HepG2 (cell line): ENCODE results near the gene CFAP73. TPM values are rescaled to one million over a fixed set of nuclear protein-coding genes. Genes with fewer than 3 reads are reported as not detected.

Source experiments
- ATAC-seq: fragments of 200-7000 bp; cut with Tn5 transposase; 3 replicates; pipeline ENCODE4 v1.9.1; 2020; ENCODE audit warnings: mild to moderate bottlenecking, moderate library complexity
- BruUV-seq: library from RNA; stranded (reverse); fragments of 400-500 nt; replicated peaks from 2 replicates; lab custom pipeline; 2021; lab: Mats Ljungman, UMichigan
- CTCF ChIA-PET: fragments of 300-600 bp; formaldehyde crosslinking; extraction: SDS; loops from one replicate; lab custom pipeline; 2021; ENCODE audit warnings: low total read pairs, inconsistent platforms, low intra/inter-chr PET ratio; lab: Yijun Ruan, JAX
- POLR2A ChIA-PET: fragments of 350-600 bp; sonication (Branson Sonifier 250); formaldehyde crosslinking; loops from one replicate; lab custom pipeline; 2020; ENCODE audit warnings: antibody characterized with exemption, inconsistent platforms; lab: Yijun Ruan, JAX
- DNase-seq: peaks from one replicate; pipeline ENCODE4 v3.0.0-alpha.2; 2015; ENCODE audit warnings: low spot score
- FAIRE-seq: peaks from 3 replicates; lab custom pipeline; 2011; peaks lifted over from hg19 to GRCh38; lab: Jason Lieb, UNC
- H2AFZ ChIP-seq: one replicate; pipeline ENCODE4 v1.6.1; 2011; ENCODE audit warnings: low read length, inconsistent platforms
- H3K27ac ChIP-seq: fragments of 300-600 bp; 3 replicates; pipeline ENCODE4 v1.8.0; 2011; ENCODE audit warnings: mixed run types, mild to moderate bottlenecking, mixed read lengths, low read length, inconsistent platforms; ENCODE audit not compliant: insufficient read depth; ENCODE audit errors: extremely low read length
- H3K27me3 ChIP-seq, 2 experiments: fragments of 200-600 bp in 1 of 2; 2 replicates in 1 of 2; 3 replicates in 1 of 2; pipeline versions ENCODE4 v1.6.0 to v1.8.0; 2011; ENCODE audit warnings: low read length in 2 of 2, mild to moderate bottlenecking in 2 of 2, moderate library complexity in 2 of 2, inconsistent platforms in 1 of 2; ENCODE audit not compliant: insufficient read depth in 2 of 2, control insufficient read depth in 1 of 2
- H3K36me3 ChIP-seq, 2 experiments: fragments of 200-600 bp in 1 of 2; replicated peaks in 1 of 2; 2 replicates in 1 of 2; 3 replicates in 1 of 2; pipeline versions ENCODE4 v1.5.1 to v1.8.0; 2011; ENCODE audit warnings: low read length in 2 of 2, inconsistent platforms in 1 of 2; ENCODE audit not compliant: insufficient read depth in 2 of 2, control insufficient read depth in 1 of 2
- H3K4me1 ChIP-seq: 2 replicates; pipeline ENCODE4 v1.5.1; 2012; ENCODE audit warnings: low read length, inconsistent platforms; ENCODE audit not compliant: insufficient read depth
- H3K4me2 ChIP-seq: 2 replicates; pipeline ENCODE4 v1.6.0; 2011; ENCODE audit warnings: low read depth, low read length, inconsistent platforms
- H3K4me3 ChIP-seq, 3 experiments: fragments of 200-600 bp in 1 of 3; sonication (generic), shearing (Covaris generic) in 1 of 3; replicated peaks in 1 of 3; 2 replicates each; pipeline ENCODE4 v1.5.1; 2011 to 2016; ENCODE audit warnings: low read length in 3 of 3, inconsistent platforms in 2 of 3, low read depth in 2 of 3, mild to moderate bottlenecking in 2 of 3, control low read depth in 1 of 3, mixed read lengths in 1 of 3; ENCODE audit not compliant: insufficient read depth in 1 of 3
- H3K79me2 ChIP-seq: one replicate; pipeline ENCODE4 v1.6.1; 2011; ENCODE audit warnings: low read length, inconsistent platforms; ENCODE audit not compliant: insufficient read depth
- H3K9ac ChIP-seq: 2 replicates; pipeline ENCODE4 v1.6.0; 2011; ENCODE audit warnings: mild to moderate bottlenecking, low read depth, low read length, inconsistent platforms; ENCODE audit not compliant: insufficient read depth
- H3K9me3 ChIP-seq: 2 replicates; pipeline ENCODE4 v1.5.1; 2012; ENCODE audit warnings: mild to moderate bottlenecking, low read length
- H4K20me1 ChIP-seq: 2 replicates; pipeline ENCODE4 v1.6.0; 2011; ENCODE audit warnings: inconsistent platforms, mild to moderate bottlenecking, low read length, moderate library complexity; ENCODE audit not compliant: insufficient read depth
- CBX5 ChIP-seq: sonication (generic); formaldehyde crosslinking; IDR thresholded peaks from 2 replicates; pipeline ENCODE4 v1.4.0; 2020; ENCODE audit warnings: missing genetic modification reagents, borderline replicate concordance
- CCAR2 ChIP-seq: fragments of 200-400 bp; formaldehyde crosslinking; optimal IDR thresholded peaks from 2 replicates; pipeline ENCODE3; 2018; ENCODE audit warnings: low read depth, mild to moderate bottlenecking, low read length, moderate library complexity
- CHD4 ChIP-seq: fragments of 200-600 bp; sonication (generic); IDR thresholded peaks from 2 replicates; pipeline ENCODE4 v1.7.0; 2017; ENCODE audit warnings: mild to moderate bottlenecking, low read length, borderline replicate concordance
- FOXK2 ChIP-seq: fragments of 450-650 bp; IDR thresholded peaks from 2 replicates; pipeline ENCODE4 v1.6.1; 2016
- GABPA ChIP-seq, 2 experiments: IDR thresholded peaks; 2 replicates each; pipeline ENCODE4 v1.6.1; 2011 to 2016; ENCODE audit warnings: low read depth in 2 of 2, low read length in 1 of 2, missing biosample characterization in 1 of 2, missing genetic modification characterization in 1 of 2
- HES4 ChIP-seq: sonication (generic); formaldehyde crosslinking; IDR thresholded peaks from 2 replicates; pipeline ENCODE4 v1.9.0; 2021; ENCODE audit warnings: mild to moderate bottlenecking, missing genetic modification reagents, borderline replicate concordance
- MED1 ChIP-seq: sonication (generic); formaldehyde crosslinking; IDR thresholded peaks from 2 replicates; pipeline ENCODE4 v1.4.0; 2020; ENCODE audit warnings: missing genetic modification reagents
- MTF2 ChIP-seq: sonication (generic); formaldehyde crosslinking; IDR thresholded peaks from 2 replicates; pipeline ENCODE4 v1.5.0; 2020; ENCODE audit warnings: missing genetic modification reagents, borderline replicate concordance
- PAWR ChIP-seq: sonication (generic); formaldehyde crosslinking; IDR thresholded peaks from 2 replicates; pipeline ENCODE4 v1.4.0; 2020; ENCODE audit warnings: missing genetic modification reagents, mild to moderate bottlenecking, borderline replicate concordance
- PRMT3 ChIP-seq: sonication (generic); formaldehyde crosslinking; IDR thresholded peaks from 2 replicates; pipeline ENCODE4 v1.8.1; 2022; ENCODE audit warnings: low read depth, mild to moderate bottlenecking, moderate library complexity, missing genetic modification reagents, borderline replicate concordance
- ZNF20 ChIP-seq: sonication (generic); formaldehyde crosslinking; IDR thresholded peaks from 2 replicates; pipeline ENCODE4 v1.4.0; 2020; ENCODE audit warnings: mild to moderate bottlenecking, moderate library complexity, missing genetic modification reagents
- ZNF337 ChIP-seq: sonication (generic); formaldehyde crosslinking; IDR thresholded peaks from 2 replicates; pipeline ENCODE4 v1.5.1; 2020; ENCODE audit warnings: missing genetic modification reagents, low read depth, mild to moderate bottlenecking, borderline replicate concordance
- ZNF567 ChIP-seq: sonication (generic); formaldehyde crosslinking; IDR thresholded peaks from 2 replicates; pipeline ENCODE4 v1.8.1; 2023; ENCODE audit warnings: mild to moderate bottlenecking, missing genetic modification reagents, borderline replicate concordance
- ZNF713 ChIP-seq: sonication (generic); formaldehyde crosslinking; IDR thresholded peaks from 2 replicates; pipeline ENCODE4 v1.4.0; 2020; ENCODE audit warnings: mild to moderate bottlenecking, missing genetic modification reagents
- WGBS: methylation state at CpG from one replicate; pipeline ENCODE4 v1.1.6; 2017; ENCODE audit warnings: low lambda C conversion rate; 5-methylcytosine and 5-hydroxymethylcytosine counted together
- in situ Hi-C: cut with HindIII; loops from 2 replicates; pipeline ENCODE4 v1.10.0; 2017; ENCODE audit warnings: low pct_unique_long_range_greater_than_20kb; ENCODE audit not compliant: extremely low pct_ligation_motif_present
- intact Hi-C: fragments of 100-400 bp; cut with micrococcal nuclease; formaldehyde crosslinking; loops from one replicate; pipeline ENCODE4 v1.10.0; 2022; ENCODE audit not compliant: unreplicated experiment
- polyA plus RNA-seq, 8 experiments: library from polyadenylated mRNA; depleted of rRNA in 3 of 8; stranded (reverse) in 7 of 8; unstranded in 1 of 8; fragments of >200 nt; fragmentation: Illumina TruSeq in 4 of 8; extraction: Trizol in 4 of 8; gene quantifications; 2 replicates each; pipeline versions ENCODE4 v1.2.1 to v1.2.3, GENCODE V29; 2011 to 2016; ENCODE audit warnings: low read depth in 4 of 8, missing spikeins in 1 of 8, mixed read lengths in 1 of 8; ENCODE audit not compliant: insufficient read depth in 1 of 8
- total RNA-seq, 5 experiments: library from RNA; depleted of rRNA; stranded (reverse); fragments of >200 nt; fragmentation: Illumina TruSeq; extraction: Trizol; gene quantifications; 2 replicates each; pipeline ENCODE4 v1.2.3, GENCODE V29; 2016; ENCODE audit warnings: low read depth in 1 of 5
- TF ChIP-seq, protein P1 (sequence below): sonication (generic); formaldehyde crosslinking; IDR thresholded peaks from 2 replicates; pipeline ENCODE4 v1.4.0; 2020; ENCODE audit warnings: mild to moderate bottlenecking, missing genetic modification reagents, borderline replicate concordance
- TF ChIP-seq, protein P2 (sequence below): sonication (generic); formaldehyde crosslinking; IDR thresholded peaks from 2 replicates; pipeline ENCODE4 v1.9.0; 2022; ENCODE audit warnings: missing genetic modification reagents, mild to moderate bottlenecking, borderline replicate concordance
- TF ChIP-seq, protein P3 (sequence below): fragments of 450-650 bp; IDR thresholded peaks from 2 replicates; pipeline ENCODE4 v1.6.1; 2016
- TF ChIP-seq, protein P4 (sequence below): sonication (generic); formaldehyde crosslinking; IDR thresholded peaks from 2 replicates; pipeline ENCODE4 v1.4.0; 2020; ENCODE audit warnings: mild to moderate bottlenecking, missing genetic modification reagents

The CFAP73 gene
- total and polyA plus RNA-seq, 2 of the 13 experiments (the other 11 are each of a cell fraction or from before 2014, with no cell fraction given), result not detected

DNA sequence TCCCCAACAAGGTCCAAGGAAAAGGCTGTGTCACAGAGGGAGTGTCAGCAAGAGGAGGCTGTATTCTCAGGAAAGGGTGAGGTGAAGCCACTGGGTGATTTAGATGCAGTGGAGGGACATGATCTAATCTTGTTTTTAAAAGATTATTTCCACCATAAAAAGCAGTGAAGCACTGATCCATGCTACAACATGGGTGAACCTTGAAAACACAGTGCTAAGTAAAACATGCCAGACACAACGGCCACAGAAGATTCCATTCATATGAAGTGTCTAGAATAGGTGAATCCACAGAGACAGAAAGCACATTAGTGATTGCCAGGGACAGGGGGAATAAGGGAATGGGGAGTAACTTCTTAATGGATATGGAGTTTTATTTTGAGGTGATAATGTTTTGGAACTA lies 48.8 kb downstream of the CFAP73 start:
- intact Hi-C loops (loop anchor here (10.0 kb wide), 2 partner anchors 77 to 227 kb away; partner anchors contain the start of gene SDSL), in situ Hi-C loops (loop anchor here (10.0 kb wide), 1 partner anchor 157 kb away; the partner anchor contains the start of gene PLBD2)
- no peak for ATAC-seq
- CTCF ChIA-PET, result no interaction called here
- H3K79me2 ChIP-seq, result no peaks in the 10 kb centered on the region
- FAIRE-seq, result no peak
- no peaks in the 10 kb centered on the region for H3K9me3 ChIP-seq
- H3K4me2 ChIP-seq, result no peak overlapping the region
- DNase-seq, result no peak
- POLR2A ChIA-PET, result no interaction called here
- H3K4me3 ChIP-seq, result no peak overlapping the region
- no peak overlapping the region for H3K27ac ChIP-seq
- no peak overlapping the region for H2AFZ ChIP-seq
- H3K4me1 ChIP-seq, result peaks cover 13% of the 10 kb centered on the region
- BruUV-seq, result no TSS peak
- no peaks in the 10 kb centered on the region for H4K20me1 ChIP-seq
- 19% methylated on average over 1 of the region's 1 CpG for WGBS
- H3K36me3 ChIP-seq, result no peaks in the 10 kb centered on the region
- no peak overlapping the region for H3K9ac ChIP-seq
- H3K27me3 ChIP-seq, result no peaks in the 10 kb centered on the region
- TF ChIP-seq, protein P1, sequence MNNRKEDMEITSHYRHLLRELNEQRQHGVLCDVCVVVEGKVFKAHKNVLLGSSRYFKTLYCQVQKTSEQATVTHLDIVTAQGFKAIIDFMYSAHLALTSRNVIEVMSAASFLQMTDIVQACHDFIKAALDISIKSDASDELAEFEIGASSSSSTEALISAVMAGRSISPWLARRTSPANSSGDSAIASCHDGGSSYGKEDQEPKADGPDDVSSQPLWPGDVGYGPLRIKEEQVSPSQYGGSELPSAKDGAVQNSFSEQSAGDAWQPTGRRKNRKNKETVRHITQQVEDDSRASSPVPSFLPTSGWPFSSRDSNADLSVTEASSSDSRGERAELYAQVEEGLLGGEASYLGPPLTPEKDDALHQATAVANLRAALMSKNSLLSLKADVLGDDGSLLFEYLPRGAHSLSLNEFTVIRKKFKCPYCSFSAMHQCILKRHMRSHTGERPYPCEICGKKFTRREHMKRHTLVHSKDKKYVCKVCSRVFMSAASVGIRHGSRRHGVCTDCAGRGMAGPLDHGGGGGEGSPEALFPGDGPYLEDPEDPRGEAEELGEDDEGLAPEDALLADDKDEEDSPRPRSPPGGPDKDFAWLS, result no peak
- no peak for TF ChIP-seq ZNF337 (CRISPR knock-in tag)
- TF ChIP-seq HES4 (CRISPR knock-in tag), result no peak
- no peak for TF ChIP-seq ZNF713 (CRISPR knock-in tag)
- no peak for TF ChIP-seq PRMT3 (CRISPR knock-in tag)
- TF ChIP-seq GABPA (IDR thresholded peaks at IDR 0.05; ENCODE audit: low read depth, low read length), result no peak
- TF ChIP-seq GABPA (CRISPR knock-in tag; IDR thresholded peaks at IDR 0.05; ENCODE audit: low read depth), result no peak
- TF ChIP-seq MED1 (CRISPR knock-in tag), result no peak
- no peak for TF ChIP-seq MTF2 (CRISPR knock-in tag)
- no peak for TF ChIP-seq CCAR2
- TF ChIP-seq, protein P2, sequence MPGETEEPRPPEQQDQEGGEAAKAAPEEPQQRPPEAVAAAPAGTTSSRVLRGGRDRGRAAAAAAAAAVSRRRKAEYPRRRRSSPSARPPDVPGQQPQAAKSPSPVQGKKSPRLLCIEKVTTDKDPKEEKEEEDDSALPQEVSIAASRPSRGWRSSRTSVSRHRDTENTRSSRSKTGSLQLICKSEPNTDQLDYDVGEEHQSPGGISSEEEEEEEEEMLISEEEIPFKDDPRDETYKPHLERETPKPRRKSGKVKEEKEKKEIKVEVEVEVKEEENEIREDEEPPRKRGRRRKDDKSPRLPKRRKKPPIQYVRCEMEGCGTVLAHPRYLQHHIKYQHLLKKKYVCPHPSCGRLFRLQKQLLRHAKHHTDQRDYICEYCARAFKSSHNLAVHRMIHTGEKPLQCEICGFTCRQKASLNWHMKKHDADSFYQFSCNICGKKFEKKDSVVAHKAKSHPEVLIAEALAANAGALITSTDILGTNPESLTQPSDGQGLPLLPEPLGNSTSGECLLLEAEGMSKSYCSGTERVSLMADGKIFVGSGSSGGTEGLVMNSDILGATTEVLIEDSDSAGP, result no peak
- no peak for TF ChIP-seq CHD4
- no peak for TF ChIP-seq ZNF20 (CRISPR knock-in tag)
- TF ChIP-seq, protein P3, sequence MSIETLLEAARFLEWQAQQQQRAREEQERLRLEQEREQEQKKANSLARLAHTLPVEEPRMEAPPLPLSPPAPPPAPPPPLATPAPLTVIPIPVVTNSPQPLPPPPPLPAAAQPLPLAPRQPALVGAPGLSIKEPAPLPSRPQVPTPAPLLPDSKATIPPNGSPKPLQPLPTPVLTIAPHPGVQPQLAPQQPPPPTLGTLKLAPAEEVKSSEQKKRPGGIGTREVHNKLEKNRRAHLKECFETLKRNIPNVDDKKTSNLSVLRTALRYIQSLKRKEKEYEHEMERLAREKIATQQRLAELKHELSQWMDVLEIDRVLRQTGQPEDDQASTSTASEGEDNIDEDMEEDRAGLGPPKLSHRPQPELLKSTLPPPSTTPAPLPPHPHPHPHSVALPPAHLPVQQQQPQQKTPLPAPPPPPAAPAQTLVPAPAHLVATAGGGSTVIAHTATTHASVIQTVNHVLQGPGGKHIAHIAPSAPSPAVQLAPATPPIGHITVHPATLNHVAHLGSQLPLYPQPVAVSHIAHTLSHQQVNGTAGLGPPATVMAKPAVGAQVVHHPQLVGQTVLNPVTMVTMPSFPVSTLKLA, result no peak
- TF ChIP-seq, protein P4, sequence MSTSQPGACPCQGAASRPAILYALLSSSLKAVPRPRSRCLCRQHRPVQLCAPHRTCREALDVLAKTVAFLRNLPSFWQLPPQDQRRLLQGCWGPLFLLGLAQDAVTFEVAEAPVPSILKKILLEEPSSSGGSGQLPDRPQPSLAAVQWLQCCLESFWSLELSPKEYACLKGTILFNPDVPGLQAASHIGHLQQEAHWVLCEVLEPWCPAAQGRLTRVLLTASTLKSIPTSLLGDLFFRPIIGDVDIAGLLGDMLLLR (CRISPR knock-in tag), result no peak
- TF ChIP-seq CBX5 (CRISPR knock-in tag), result no peak
- no peak for TF ChIP-seq FOXK2
- no peak for TF ChIP-seq ZNF567 (CRISPR knock-in tag)
- TF ChIP-seq PAWR (CRISPR knock-in tag), result no peak
